ENCODE results near the gene ZNF821.
"Not testable (repeated sequence)": the region's sequence is repeated elsewhere in the genome, so short reads cannot be mapped to it uniquely, and the experiment has no call there.

Gene ZNF821

GRCh38 chr16:71899171-71899570 is 15.2 kb upstream of the ZNF821 start:
- no peak for DNase-seq

- DNase-seq: no peak
Measured at GRCh38 chr16:71896764-71897368, 12.9 kb upstream of the ZNF821 start.

- DNase-seq: peak; percentile 32
Measured at GRCh38 chr16:71895679-71896365, 11.8 kb upstream of the ZNF821 start.

- peak; percentile 97 for DNase-seq
Measured at GRCh38 chr16:71894921-71895678, 11.1 kb upstream of the ZNF821 start, which contains the start of gene IST1. Gene IST1 (plus strand): TSS chr16:71895531. CDS start chr16:71915641, 20,110 bp downstream.

GRCh38 chr16:71894229-71894920 is 10.4 kb upstream of the ZNF821 start:
- DNase-seq: peak; percentile 56

GRCh38 chr16:71893888-71894228 is 9.9 kb upstream of the ZNF821 start:
- no peak for DNase-seq

- DNase-seq: no peak
Measured at GRCh38 chr16:71889147-71889546, 5.2 kb upstream of the ZNF821 start.

GRCh38 chr16:71885261-71885650 is 1.3 kb upstream of the ZNF821 start:
- no peak for DNase-seq

- peak; percentile 56 for DNase-seq
Measured at GRCh38 chr16:71883168-71883848, 674 bp downstream of the ZNF821 start.

GRCh38 chr16:71882505-71883167 is 1.3 kb downstream of the ZNF821 start:
- DNase-seq: peak; percentile 88

GRCh38 chr16:71880176-71880575 is 3.8 kb downstream of the ZNF821 start:
- no peak for DNase-seq

GRCh38 chr16:71878911-71879310 is 5.1 kb downstream of the ZNF821 start:
- DNase-seq: no peak

GRCh38 chr16:71873199-71873598 is 10.8 kb downstream of the ZNF821 start:
- no peak for DNase-seq

GRCh38 chr16:71870818-71871217 is 13.2 kb downstream of the ZNF821 start:
- DNase-seq: no peak

- no peak for DNase-seq
Measured at GRCh38 chr16:71869089-71869488, 14.9 kb downstream of the ZNF821 start.

GRCh38 chr16:71867939-71868338 is 16.0 kb downstream of the ZNF821 start:
- peak; percentile 13 for DNase-seq

- DNase-seq: not testable (repeated sequence)
Measured at GRCh38 chr16:71867175-71867574, 16.8 kb downstream of the ZNF821 start.

- no peak for DNase-seq
Measured at GRCh38 chr16:71865173-71865863, 18.7 kb downstream of the ZNF821 start.

GRCh38 chr16:71863995-71864394 is 20.0 kb downstream of the ZNF821 start:
- DNase-seq: no peak

- no peak for DNase-seq
Measured at GRCh38 chr16:71859762-71860521, 24.0 kb downstream of the ZNF821 start.
